Panc1 (cell line): ENCODE measurements around the gene PIGA. TPM values are rescaled to one million over a fixed set of nuclear protein-coding genes. Genes with fewer than 3 reads are reported as not detected.

Experiments used
- ATAC-seq: fragments of 200-7000 bp; cut with Tn5 transposase; 2 replicates; pipeline ENCODE4 v1.9.1; 2020; ENCODE audit warnings: mild to moderate bottlenecking, moderate library complexity
- BruUV-seq: library from RNA; stranded (reverse); fragments of 400-500 nt; replicated peaks from 2 replicates; lab custom pipeline; 2021; lab: Mats Ljungman, UMichigan
- CTCF ChIA-PET: fragments of 300-600 bp; sonication (Branson Sonifier 250); formaldehyde crosslinking; loops from one replicate; lab custom pipeline; 2022; ENCODE audit warnings: antibody characterized with exemption; lab: Charles Lee
- POLR2A ChIA-PET: fragments of 300-600 bp; sonication (Branson Sonifier 250); formaldehyde crosslinking; loops from one replicate; lab custom pipeline; 2022; ENCODE audit warnings: antibody characterized with exemption; lab: Charles Lee
- DNase-seq: peaks from one replicate; pipeline ENCODE4 v3.0.0-alpha.2; 2010; ENCODE audit warnings: low read depth, low spot score
- H3K27ac ChIP-seq: 2 replicates; pipeline ENCODE4 v1.5.1; 2011; ENCODE audit warnings: mild to moderate bottlenecking, low read length, inconsistent platforms
- H3K27me3 ChIP-seq: fragments of 200-500 bp; sonication (Bioruptor generic); 2 replicates; pipeline ENCODE4 v1.6.0; 2014; ENCODE audit warnings: low read length, inconsistent platforms; ENCODE audit not compliant: control insufficient read depth, insufficient read depth
- H3K36me3 ChIP-seq: fragments of 200-500 bp; sonication (Bioruptor generic); 2 replicates; pipeline ENCODE4 v1.5.1; 2014; ENCODE audit warnings: inconsistent platforms, mild to moderate bottlenecking, low read length, moderate library complexity; ENCODE audit not compliant: control insufficient read depth, insufficient read depth
- H3K4me1 ChIP-seq: 2 replicates; pipeline ENCODE4 v1.5.1; 2011; ENCODE audit warnings: inconsistent platforms, mild to moderate bottlenecking, low read length, moderate library complexity; ENCODE audit not compliant: control insufficient read depth, insufficient read depth
- H3K4me3 ChIP-seq, 2 experiments: 2 replicates each; pipeline ENCODE4 v1.5.1; 2011 to 2012; ENCODE audit warnings: low read depth in 2 of 2, low read length in 2 of 2, mild to moderate bottlenecking in 2 of 2, inconsistent platforms in 1 of 2, moderate library complexity in 1 of 2
- H3K9me3 ChIP-seq: fragments of 200-500 bp; sonication (Bioruptor generic); 2 replicates; pipeline ENCODE4 v1.5.1; 2014; ENCODE audit warnings: low read depth, mild to moderate bottlenecking, inconsistent platforms, low read length, moderate library complexity; ENCODE audit not compliant: control insufficient read depth, insufficient read depth
- POLR2AphosphoS5 ChIP-seq: IDR thresholded peaks from 2 replicates; pipeline ENCODE4 v1.6.1; 2012; ENCODE audit warnings: mild to moderate bottlenecking, low read depth, low read length, moderate library complexity
- REST ChIP-seq, 2 experiments: IDR thresholded peaks; 2 replicates each; pipeline ENCODE4 v1.6.1; 2011 to 2012; ENCODE audit warnings: low read depth in 2 of 2, control low read depth in 1 of 2, low read length in 1 of 2, mild to moderate bottlenecking in 1 of 2, moderate library complexity in 1 of 2; ENCODE audit not compliant: insufficient read depth in 1 of 2
- SIN3A ChIP-seq: IDR thresholded peaks from 2 replicates; pipeline ENCODE4 v1.6.1; 2012; ENCODE audit warnings: low read depth, mild to moderate bottlenecking, low read length, moderate library complexity, borderline replicate concordance; ENCODE audit not compliant: insufficient read depth
- TCF7L2 ChIP-seq: IDR thresholded peaks from 2 replicates; pipeline ENCODE4 v1.6.1; 2011; ENCODE audit warnings: mild to moderate bottlenecking, low read depth, low read length, inconsistent platforms
- in situ Hi-C: cut with HindIII; loops from 2 replicates; pipeline ENCODE4 v1.10.0; 2016; ENCODE audit warnings: low sequenced_read_pairs, low pct_unique_long_range_greater_than_20kb
- intact Hi-C: fragments of 100-400 bp; cut with micrococcal nuclease; formaldehyde crosslinking; loops from one replicate; pipeline ENCODE4 v1.10.0; 2022; ENCODE audit not compliant: unreplicated experiment
- total RNA-seq: library from RNA; stranded (reverse); gene quantifications from one replicate; pipeline ENCODE4 v1.2.1, GENCODE V29; 2021; ENCODE audit not compliant: unreplicated experiment
- TF ChIP-seq, protein P1 (sequence below): fragments of 450-650 bp; IDR thresholded peaks from 2 replicates; pipeline ENCODE4 v1.5.1; 2017; ENCODE audit warnings: mild to moderate bottlenecking

The PIGA gene
- total RNA-seq, 1 experiment from 2014 or later = 8.2 TPM

- H3K9me3 ChIP-seq = no peaks in the 10 kb centered on the region
- ChIA-PET POLR2A (no interaction called here), CTCF (no interaction called here)
- H3K36me3 ChIP-seq = no peaks in the 10 kb centered on the region
- in situ Hi-C loops (no loop called here), intact Hi-C loops (no loop called here)
- no peak overlapping the region for H3K4me3 ChIP-seq
- H3K27me3 ChIP-seq = no peaks in the 10 kb centered on the region
- DNase-seq (no peak), ATAC-seq (no peak)
- H3K4me1 ChIP-seq = no peaks in the 10 kb centered on the region
- H3K27ac ChIP-seq = no peak overlapping the region
- no peak for TF ChIP-seq TCF7L2
- TF ChIP-seq SIN3A = no peak
- TF ChIP-seq, protein P1, sequence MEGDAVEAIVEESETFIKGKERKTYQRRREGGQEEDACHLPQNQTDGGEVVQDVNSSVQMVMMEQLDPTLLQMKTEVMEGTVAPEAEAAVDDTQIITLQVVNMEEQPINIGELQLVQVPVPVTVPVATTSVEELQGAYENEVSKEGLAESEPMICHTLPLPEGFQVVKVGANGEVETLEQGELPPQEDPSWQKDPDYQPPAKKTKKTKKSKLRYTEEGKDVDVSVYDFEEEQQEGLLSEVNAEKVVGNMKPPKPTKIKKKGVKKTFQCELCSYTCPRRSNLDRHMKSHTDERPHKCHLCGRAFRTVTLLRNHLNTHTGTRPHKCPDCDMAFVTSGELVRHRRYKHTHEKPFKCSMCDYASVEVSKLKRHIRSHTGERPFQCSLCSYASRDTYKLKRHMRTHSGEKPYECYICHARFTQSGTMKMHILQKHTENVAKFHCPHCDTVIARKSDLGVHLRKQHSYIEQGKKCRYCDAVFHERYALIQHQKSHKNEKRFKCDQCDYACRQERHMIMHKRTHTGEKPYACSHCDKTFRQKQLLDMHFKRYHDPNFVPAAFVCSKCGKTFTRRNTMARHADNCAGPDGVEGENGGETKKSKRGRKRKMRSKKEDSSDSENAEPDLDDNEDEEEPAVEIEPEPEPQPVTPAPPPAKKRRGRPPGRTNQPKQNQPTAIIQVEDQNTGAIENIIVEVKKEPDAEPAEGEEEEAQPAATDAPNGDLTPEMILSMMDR = no peak
- no peak for TF ChIP-seq REST (IDR thresholded peaks at IDR 0.05; ENCODE audit: insufficient read depth in 1 of 2, low read depth in 2 of 2, low read length in 1 of 2)
- no peak for TF ChIP-seq POLR2AphosphoS5
- BruUV-seq = no TSS peak
These were observed 7.2 kb downstream of the PIGA start for GRCh38 chrX:15328131-15328530.

- Histone ChIP-seq H3K4me3 (no peak overlapping the region), H3K27me3 (no peaks in the 10 kb centered on the region), H3K36me3 (no peaks in the 10 kb centered on the region), H3K9me3 (no peaks in the 10 kb centered on the region), H3K4me1 (no peaks in the 10 kb centered on the region), H3K27ac (no peak overlapping the region)
- no TSS peak for BruUV-seq
- POLR2A ChIA-PET = no interaction called here
- TF ChIP-seq TCF7L2 (no peak), SIN3A (no peak), REST (IDR thresholded peaks at IDR 0.05; ENCODE audit: insufficient read depth in 1 of 2, low read depth in 2 of 2, low read length in 1 of 2) (no peak), POLR2AphosphoS5 (no peak)
- TF ChIP-seq, protein P1 = no peak
- intact Hi-C loops = no loop called here
- CTCF ChIA-PET = no interaction called here
- ATAC-seq (no peak), DNase-seq (no peak)
- in situ Hi-C loops = no loop called here
These were observed 12.9 kb downstream of the PIGA start for GRCh38 chrX:15322472-15322871.
